VCaP (cell line): Measurements from ENCODE around the gene SLC39A11.

Experiments used
- H3K27ac ChIP-seq: fragments of 450-650 bp; 2 replicates; pipeline ENCODE4 v1.5.1; 2017
- TF ChIP-seq, protein P1 (sequence below): fragments of 450-650 bp; conservative IDR thresholded peaks from 2 replicates; pipeline ENCODE4 v1.5.1; 2017; ENCODE audit warnings: mild to moderate bottlenecking, moderate library complexity

SLC39A11 gene

DNA sequence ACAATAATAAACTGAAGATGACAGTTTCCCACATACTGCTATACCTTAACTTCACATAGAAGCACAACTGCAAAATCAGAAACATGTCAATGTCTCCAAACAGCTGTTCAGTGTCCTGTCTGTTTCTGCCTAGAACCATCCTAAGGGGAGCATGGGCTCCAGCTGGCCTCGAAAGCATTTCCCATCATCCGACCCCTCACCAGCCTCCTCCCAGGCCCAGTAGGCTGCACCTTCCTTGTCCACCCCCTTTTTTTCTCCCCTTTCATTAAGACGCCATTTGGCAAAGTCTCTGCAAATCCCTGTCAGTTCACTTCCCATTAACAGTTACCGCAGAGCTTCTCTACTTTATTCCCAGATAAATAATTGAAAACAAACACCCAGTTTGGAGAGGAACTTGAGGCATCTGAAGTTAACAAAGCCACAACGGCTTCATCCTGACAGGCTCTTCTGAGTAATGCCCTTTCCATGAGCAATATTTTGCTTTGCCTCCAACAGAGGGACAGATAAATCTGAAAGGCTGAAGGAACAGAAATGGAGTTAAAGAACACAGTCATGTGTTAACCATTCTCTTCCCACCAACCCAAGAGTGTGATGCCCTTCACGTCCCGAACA is 65.3 kb downstream of the SLC39A11 start:
- no peak overlapping the region for H3K27ac ChIP-seq
- TF ChIP-seq, protein P1, sequence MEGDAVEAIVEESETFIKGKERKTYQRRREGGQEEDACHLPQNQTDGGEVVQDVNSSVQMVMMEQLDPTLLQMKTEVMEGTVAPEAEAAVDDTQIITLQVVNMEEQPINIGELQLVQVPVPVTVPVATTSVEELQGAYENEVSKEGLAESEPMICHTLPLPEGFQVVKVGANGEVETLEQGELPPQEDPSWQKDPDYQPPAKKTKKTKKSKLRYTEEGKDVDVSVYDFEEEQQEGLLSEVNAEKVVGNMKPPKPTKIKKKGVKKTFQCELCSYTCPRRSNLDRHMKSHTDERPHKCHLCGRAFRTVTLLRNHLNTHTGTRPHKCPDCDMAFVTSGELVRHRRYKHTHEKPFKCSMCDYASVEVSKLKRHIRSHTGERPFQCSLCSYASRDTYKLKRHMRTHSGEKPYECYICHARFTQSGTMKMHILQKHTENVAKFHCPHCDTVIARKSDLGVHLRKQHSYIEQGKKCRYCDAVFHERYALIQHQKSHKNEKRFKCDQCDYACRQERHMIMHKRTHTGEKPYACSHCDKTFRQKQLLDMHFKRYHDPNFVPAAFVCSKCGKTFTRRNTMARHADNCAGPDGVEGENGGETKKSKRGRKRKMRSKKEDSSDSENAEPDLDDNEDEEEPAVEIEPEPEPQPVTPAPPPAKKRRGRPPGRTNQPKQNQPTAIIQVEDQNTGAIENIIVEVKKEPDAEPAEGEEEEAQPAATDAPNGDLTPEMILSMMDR, result no peak

DNA sequence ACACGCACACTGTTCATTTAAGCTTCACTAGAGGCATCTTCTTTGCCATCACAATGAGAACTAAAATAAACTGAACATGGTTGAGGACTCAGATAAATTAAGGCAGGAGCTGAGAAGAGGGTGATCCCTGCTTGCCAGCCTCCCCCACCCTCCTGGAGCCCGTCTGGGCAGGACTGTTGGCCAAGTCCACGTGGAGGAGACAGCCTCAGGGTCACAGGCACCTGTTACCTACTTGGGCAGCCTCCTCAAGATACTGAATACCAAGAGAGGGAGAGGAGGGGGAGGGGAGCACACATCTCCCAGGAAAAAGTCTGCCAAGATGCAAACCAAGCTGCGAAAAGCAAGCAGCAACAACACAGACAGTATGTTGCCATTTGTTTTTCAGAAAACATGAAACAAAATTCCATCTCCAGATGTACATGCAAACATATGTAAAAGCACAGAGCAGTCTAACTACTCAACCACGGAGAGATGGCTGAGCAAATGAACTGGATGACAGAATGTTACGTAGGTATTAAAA is 67.4 kb downstream of the SLC39A11 start:
- TF ChIP-seq, protein P1, result no peak
- no peak overlapping the region for H3K27ac ChIP-seq

DNA sequence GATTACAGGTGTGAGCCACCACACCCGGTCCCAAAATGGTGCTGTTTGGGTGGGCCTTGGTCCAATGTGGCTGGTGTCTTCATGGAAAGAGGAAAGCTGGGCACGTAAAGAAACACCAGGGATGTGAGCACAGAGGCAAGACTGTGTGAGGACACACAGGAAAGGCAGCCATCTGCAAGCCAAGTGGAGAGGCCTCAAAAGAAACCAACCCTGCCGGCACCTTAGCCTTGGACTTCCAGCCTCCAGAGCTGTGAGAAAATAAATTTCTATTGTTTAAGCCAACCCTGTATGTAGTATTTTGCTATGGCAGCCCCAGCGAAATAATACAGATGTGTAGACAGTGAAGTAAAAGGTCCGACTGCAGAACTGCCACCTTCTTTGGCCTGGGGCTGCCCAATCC is 68.7 kb downstream of the SLC39A11 start:
- no peak overlapping the region for H3K27ac ChIP-seq
- TF ChIP-seq, protein P1, result no peak

DNA sequence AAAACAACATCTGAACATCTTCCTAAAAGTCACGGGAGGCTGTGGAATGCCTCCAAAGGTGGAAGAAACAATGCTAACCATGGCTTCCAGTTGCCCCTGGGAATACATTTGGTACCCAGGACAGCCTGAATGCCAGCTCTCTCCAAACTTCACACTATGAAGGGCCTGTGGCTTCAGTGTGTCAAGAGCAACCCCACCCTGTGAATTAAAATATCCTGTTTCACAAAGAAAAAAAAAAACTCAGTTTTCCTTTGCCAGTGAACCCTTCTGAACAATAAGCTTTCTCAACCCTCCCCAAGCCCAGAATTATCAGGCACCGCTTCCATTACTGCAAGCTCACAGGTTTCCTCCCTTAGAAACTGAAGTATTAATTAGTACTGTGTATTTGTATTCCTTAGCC is 69.8 kb downstream of the SLC39A11 start:
- TF ChIP-seq, protein P1, result no peak
- H3K27ac ChIP-seq, result no peak overlapping the region

DNA sequence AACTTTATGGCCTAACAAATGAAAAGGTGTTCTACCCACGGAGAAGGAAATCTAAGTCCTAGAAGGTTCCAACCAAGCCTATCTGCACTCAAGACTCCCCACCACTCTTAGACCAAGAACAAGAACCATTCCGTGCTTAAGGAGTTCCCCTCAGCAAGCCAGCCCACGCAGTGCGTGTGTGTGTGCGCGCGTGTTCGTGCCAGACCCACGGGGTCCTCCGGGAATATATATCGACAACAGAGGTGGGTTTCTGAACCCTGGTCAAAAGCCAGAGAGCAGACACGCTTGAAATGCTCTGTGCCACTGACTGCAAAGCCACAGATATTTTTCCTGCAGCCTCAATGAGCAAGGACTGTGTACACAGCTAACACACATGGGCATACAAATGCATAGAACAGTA is 70.7 kb downstream of the SLC39A11 start:
- no peak overlapping the region for H3K27ac ChIP-seq
- TF ChIP-seq, protein P1, result no peak

DNA sequence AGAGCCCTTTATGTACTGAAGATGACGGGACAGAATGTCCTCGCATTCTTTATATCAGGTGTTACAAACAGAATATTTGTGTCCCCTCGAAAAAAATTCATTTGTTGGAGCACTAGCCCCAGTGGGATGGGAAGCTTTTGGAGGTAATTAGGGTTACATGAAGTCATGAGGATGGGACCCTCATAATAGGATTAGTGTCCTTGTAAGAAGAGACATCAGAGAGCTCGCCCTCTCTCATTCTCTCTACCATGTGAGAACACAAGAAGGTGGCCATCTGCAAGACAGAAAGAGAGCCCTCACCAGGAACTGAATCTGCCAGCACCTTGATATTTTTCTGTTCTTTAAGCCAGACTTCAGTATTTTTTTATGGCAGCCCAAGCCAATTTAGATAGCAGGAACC is 72.4 kb downstream of the SLC39A11 start:
- TF ChIP-seq, protein P1, result no peak
- no peak overlapping the region for H3K27ac ChIP-seq

DNA sequence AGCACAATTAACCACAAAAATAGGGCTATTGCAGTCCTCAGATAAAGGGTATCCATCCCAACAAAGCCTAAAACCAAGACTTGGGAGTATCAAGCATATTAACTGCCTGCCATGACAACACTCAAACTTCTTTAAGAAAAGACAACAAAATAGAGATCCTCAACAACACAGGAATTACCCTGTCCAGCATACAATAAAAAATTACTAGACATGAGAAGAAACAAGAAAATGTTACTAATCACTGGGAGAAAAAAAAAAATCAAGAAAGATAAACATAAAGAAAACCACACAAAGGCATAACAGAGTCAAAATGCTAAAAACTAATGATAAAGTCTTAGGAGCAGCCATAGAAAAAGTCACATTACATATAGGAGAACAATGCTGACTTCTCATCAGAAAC is 73.9 kb downstream of the SLC39A11 start:
- TF ChIP-seq, protein P1, result no peak

More for the DNA sequence above, 73.9 kb downstream of the SLC39A11 start:
- no peak overlapping the region for H3K27ac ChIP-seq
